ENCODE results near the gene ETFB. TPM values are rescaled to one million over a fixed set of nuclear protein-coding genes. Genes with fewer than 3 reads are reported as not detected.

Gene ETFB
- total RNA-seq, 2 experiments from 2014 or later, result 108 to 132 TPM

GRCh38 chr19:51341066-51341465 lies 25.1 kb downstream of the ETFB start:
- H3K4me3 Mint-ChIP-seq, result peak overlapping the region; percentile 37
- no peak overlapping the region for H3K27ac Mint-ChIP-seq
- ChIA-PET POLR2A (interaction anchor here (0.6 to 0.8 kb wide), 2 partner anchors 17 to 79 kb away, joined by 3 read pairs; no protein-coding TSS in a partner anchor), CTCF (interaction anchor here (1.0 to 4.3 kb wide), 8 partner anchors 12 to 101 kb away, joined by 3 to 20 read pairs (median 4); no protein-coding TSS in a partner anchor)
- DNase-seq, result no peak
- peaks cover 7% of the 10 kb centered on the region for H3K36me3 Mint-ChIP-seq (ENCODE audit: low read depth)
- H3K4me1 Mint-ChIP-seq, result peaks cover 17% of the 10 kb centered on the region
- peaks cover 8% of the 10 kb centered on the region for H3K27me3 Mint-ChIP-seq
- H3K9me3 Mint-ChIP-seq, result no peaks in the 10 kb centered on the region

GRCh38 chr19:51339687-51340656 lies 26.2 kb downstream of the ETFB start:
- Mint-ChIP-seq H3K4me1 (peaks cover 17% of the 10 kb centered on the region), H3K4me3 (peak overlapping the region; percentile 79), H3K27me3 (peaks cover 8% of the 10 kb centered on the region), H3K27ac (peak overlapping the region; percentile 68), H3K36me3 (ENCODE audit: low read depth) (peaks cover 4% of the 10 kb centered on the region), H3K9me3 (no peaks in the 10 kb centered on the region)
- CTCF ChIA-PET, result interaction anchor here (0.6 to 4.3 kb wide), 17 partner anchors 11 to 175 kb away, joined by 3 to 20 read pairs (median 4); partner anchors contain the start of genes C19orf84, ETFB and SIGLEC10
- DNase-seq, result peak; percentile 92
- POLR2A ChIA-PET, result interaction anchor here (0.7 to 0.8 kb wide), 2 partner anchors 18 to 54 kb away, joined by 3 read pairs; no protein-coding TSS in a partner anchor

GRCh38 chr19:51339313-51339686 lies 26.9 kb downstream of the ETFB start:
- no peaks in the 10 kb centered on the region for H3K9me3 Mint-ChIP-seq
- H3K27me3 Mint-ChIP-seq, result peaks cover 8% of the 10 kb centered on the region
- POLR2A ChIA-PET, result interaction anchor here (0.7 kb wide), 1 partner anchor 55 kb away, joined by 3 read pairs; no protein-coding TSS in a partner anchor
- DNase-seq, result no peak
- peak overlapping the region; percentile 79 for H3K4me3 Mint-ChIP-seq
- H3K4me1 Mint-ChIP-seq, result peaks cover 17% of the 10 kb centered on the region
- H3K27ac Mint-ChIP-seq, result peak overlapping the region; percentile 68
- H3K36me3 Mint-ChIP-seq (ENCODE audit: low read depth), result no peaks in the 10 kb centered on the region
- CTCF ChIA-PET, result interaction anchor here (0.8 to 4.3 kb wide), 15 partner anchors 11 to 175 kb away, joined by 3 to 20 read pairs (median 4); partner anchors contain the start of genes C19orf84, ETFB and SIGLEC10

- POLR2A ChIA-PET, result no interaction called here
- DNase-seq, result peak; percentile 90
- no peaks in the 10 kb centered on the region for H3K36me3 Mint-ChIP-seq (ENCODE audit: low read depth)
- peak overlapping the region; percentile 68 for H3K27ac Mint-ChIP-seq
- H3K4me1 Mint-ChIP-seq, result peaks cover 17% of the 10 kb centered on the region
- no peaks in the 10 kb centered on the region for H3K9me3 Mint-ChIP-seq
- peaks cover 8% of the 10 kb centered on the region for H3K27me3 Mint-ChIP-seq
- peak overlapping the region; percentile 79 for H3K4me3 Mint-ChIP-seq
- CTCF ChIA-PET, result interaction anchor here (0.8 to 4.3 kb wide), 13 partner anchors 10 to 101 kb away, joined by 3 to 20 read pairs (median 4); partner anchors contain the start of genes C19orf84, ETFB and SIGLEC10
These were observed 27.4 kb downstream of the ETFB start for GRCh38 chr19:51338563-51339312.

- Mint-ChIP-seq H3K27me3 (peaks cover 8% of the 10 kb centered on the region), H3K4me3 (peak overlapping the region; percentile 79), H3K36me3 (ENCODE audit: low read depth) (no peaks in the 10 kb centered on the region), H3K4me1 (peaks cover 17% of the 10 kb centered on the region), H3K27ac (no peak overlapping the region), H3K9me3 (no peaks in the 10 kb centered on the region)
- ChIA-PET CTCF (interaction anchor here (0.8 to 2.0 kb wide), 2 partner anchors 52 to 101 kb away, joined by 4 read pairs; partner anchors contain the start of gene C19orf84), POLR2A (no interaction called here)
- no peak for DNase-seq
These were observed 28.2 kb downstream of the ETFB start for GRCh38 chr19:51337861-51338562.

- Mint-ChIP-seq H3K27me3 (peaks cover 8% of the 10 kb centered on the region), H3K4me1 (peaks cover 17% of the 10 kb centered on the region), H3K36me3 (ENCODE audit: low read depth) (no peaks in the 10 kb centered on the region), H3K9me3 (no peaks in the 10 kb centered on the region), H3K4me3 (no peak overlapping the region), H3K27ac (no peak overlapping the region)
- DNase-seq, result no peak
- ChIA-PET POLR2A (no interaction called here), CTCF (interaction anchor here (0.9 kb wide), 1 partner anchor 179 kb away, joined by 3 read pairs; no protein-coding TSS in a partner anchor)
These were observed 28.9 kb downstream of the ETFB start for GRCh38 chr19:51337141-51337860.

GRCh38 chr19:51333836-51334460 lies 32.2 kb downstream of the ETFB start:
- H3K4me1 Mint-ChIP-seq, result peaks cover 4% of the 10 kb centered on the region
- no peak overlapping the region for H3K27ac Mint-ChIP-seq
- H3K36me3 Mint-ChIP-seq (ENCODE audit: low read depth), result no peaks in the 10 kb centered on the region
- no peak for DNase-seq
- peaks cover 2% of the 10 kb centered on the region for H3K9me3 Mint-ChIP-seq
- ChIA-PET CTCF (interaction anchor here (0.8 to 1.2 kb wide), 2 partner anchors 74 to 233 kb away, joined by 4 read pairs; no protein-coding TSS in a partner anchor), POLR2A (no interaction called here)
- H3K4me3 Mint-ChIP-seq, result no peak overlapping the region
- peaks cover 6% of the 10 kb centered on the region for H3K27me3 Mint-ChIP-seq

GRCh38 chr19:51331716-51332115 lies 34.5 kb downstream of the ETFB start:
- Mint-ChIP-seq H3K4me3 (no peak overlapping the region), H3K36me3 (ENCODE audit: low read depth) (no peaks in the 10 kb centered on the region), H3K4me1 (peaks cover 3% of the 10 kb centered on the region), H3K9me3 (peaks cover 2% of the 10 kb centered on the region), H3K27me3 (peaks cover 14% of the 10 kb centered on the region), H3K27ac (no peak overlapping the region)
- CTCF ChIA-PET, result no interaction called here
- no peak for DNase-seq
- POLR2A ChIA-PET, result no interaction called here

- H3K27me3 Mint-ChIP-seq, result peaks cover 17% of the 10 kb centered on the region
- POLR2A ChIA-PET, result no interaction called here
- peaks cover 3% of the 10 kb centered on the region for H3K4me1 Mint-ChIP-seq
- CTCF ChIA-PET, result no interaction called here
- H3K27ac Mint-ChIP-seq, result no peak overlapping the region
- H3K36me3 Mint-ChIP-seq (ENCODE audit: low read depth), result no peaks in the 10 kb centered on the region
- no peak overlapping the region for H3K4me3 Mint-ChIP-seq
- DNase-seq, result no peak
- H3K9me3 Mint-ChIP-seq, result peaks cover 2% of the 10 kb centered on the region
These were observed 35.0 kb downstream of the ETFB start for GRCh38 chr19:51331193-51331592.

- ChIA-PET POLR2A (no interaction called here), CTCF (no interaction called here)
- peaks cover 5% of the 10 kb centered on the region for H3K4me1 Mint-ChIP-seq
- peaks cover 25% of the 10 kb centered on the region for H3K27me3 Mint-ChIP-seq
- peaks cover 2% of the 10 kb centered on the region for H3K9me3 Mint-ChIP-seq
- H3K36me3 Mint-ChIP-seq (ENCODE audit: low read depth), result no peaks in the 10 kb centered on the region
- no peak overlapping the region for H3K4me3 Mint-ChIP-seq
- DNase-seq, result no peak
- no peak overlapping the region for H3K27ac Mint-ChIP-seq
These were observed 35.8 kb downstream of the ETFB start for GRCh38 chr19:51330366-51330765.

GRCh38 chr19:51329411-51329810 lies 36.8 kb downstream of the ETFB start:
- H3K27me3 Mint-ChIP-seq, result peaks cover 30% of the 10 kb centered on the region
- H3K9me3 Mint-ChIP-seq, result peaks cover 2% of the 10 kb centered on the region
- peaks cover 5% of the 10 kb centered on the region for H3K4me1 Mint-ChIP-seq
- H3K36me3 Mint-ChIP-seq (ENCODE audit: low read depth), result no peaks in the 10 kb centered on the region
- POLR2A ChIA-PET, result no interaction called here
- H3K27ac Mint-ChIP-seq, result no peak overlapping the region
- CTCF ChIA-PET, result interaction anchor here (1.1 kb wide), 1 partner anchor 109 kb away, joined by 3 read pairs; no protein-coding TSS in a partner anchor
- no peak overlapping the region for H3K4me3 Mint-ChIP-seq
- DNase-seq, result no peak
